Middle frontal gyrus (tissue), 1 donor: ENCODE data around the gene WRAP53.

Source experiments
- DNase-seq: peaks from one replicate; pipeline ENCODE4 v3.0.0-alpha.2; 2015; ENCODE audit warnings: low spot score; ENCODE audit errors: extremely low spot score

Gene WRAP53

GRCh38 chr17:7707858-7708750, 19.8 kb downstream of the WRAP53 start:
- no peak for DNase-seq

DNA sequence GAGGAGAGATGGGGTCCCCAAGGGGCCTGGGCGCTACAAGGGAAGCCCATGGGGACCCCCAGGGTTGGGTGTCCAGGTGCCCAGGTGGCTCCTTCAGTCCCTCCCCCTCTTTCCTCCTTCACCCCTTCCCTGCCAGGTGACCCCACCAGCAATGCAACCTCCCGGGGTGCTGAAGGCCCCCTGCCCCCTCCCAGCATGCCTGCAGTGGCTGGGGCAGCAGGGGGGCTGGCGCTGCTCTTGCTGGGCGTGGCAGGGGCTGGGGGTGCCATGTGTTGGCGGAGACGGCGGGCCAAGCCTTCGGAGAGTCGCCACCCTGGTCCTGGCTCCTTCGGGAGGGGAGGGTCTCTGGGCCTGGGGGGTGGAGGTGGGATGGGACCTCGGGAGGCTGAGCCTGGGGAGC, 20.8 kb downstream of the WRAP53 start:
- DNase-seq: no peak

DNA sequence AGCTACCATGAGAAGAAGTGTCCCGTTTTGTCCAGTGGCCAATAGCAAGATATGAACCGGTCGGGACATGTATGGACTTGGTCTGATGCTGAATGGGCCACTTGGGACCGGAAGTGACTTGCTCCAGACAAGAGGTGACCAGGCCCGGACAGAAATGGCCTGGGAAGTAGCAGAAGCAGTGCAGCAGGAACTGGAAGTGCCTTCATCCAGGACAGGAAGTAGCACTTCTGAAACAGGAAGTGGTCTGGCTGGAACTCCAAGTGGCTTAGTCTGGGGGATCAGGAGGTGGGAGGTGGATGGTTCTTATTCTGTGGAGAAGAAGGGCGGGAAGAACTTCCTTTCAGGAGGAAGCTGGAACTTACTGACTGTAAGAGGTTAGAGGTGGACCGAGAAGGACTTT, 22.0 kb downstream of the WRAP53 start:
- DNase-seq: no peak

DNA sequence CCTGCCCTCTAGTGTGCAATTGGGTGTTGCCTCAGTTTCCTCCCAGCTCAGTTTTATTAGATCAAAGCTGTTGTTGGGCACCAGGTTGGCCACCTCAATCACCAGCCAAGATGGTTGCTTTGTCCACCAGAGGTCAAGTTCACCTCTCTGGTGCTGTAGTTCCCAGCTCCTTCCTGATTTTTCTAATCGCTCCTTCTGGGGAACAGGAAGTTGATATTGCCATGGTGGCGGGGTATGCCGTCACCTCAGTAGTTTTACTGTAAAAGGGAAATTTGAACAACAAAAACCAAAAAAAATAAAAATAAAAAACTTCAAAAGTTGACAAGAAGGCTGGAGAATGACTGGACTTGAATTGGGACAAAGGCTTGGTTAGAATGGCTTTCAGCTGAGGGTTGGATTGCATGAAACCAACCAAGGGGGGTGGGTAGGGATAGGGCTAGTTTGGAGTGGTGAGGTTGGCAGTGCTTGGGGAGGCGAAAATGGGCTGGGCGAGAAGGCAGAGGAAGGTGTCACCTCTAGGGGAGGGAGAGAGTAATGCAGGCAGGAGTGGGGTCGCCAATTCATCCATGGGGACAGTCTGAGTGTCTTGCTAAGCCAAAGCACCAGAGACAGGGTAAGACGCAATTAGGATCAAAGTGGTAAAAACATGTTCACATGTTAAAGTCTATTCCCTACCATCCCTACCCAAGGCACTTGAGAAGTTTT, 22.9 kb downstream of the WRAP53 start:
- no peak for DNase-seq

GRCh38 chr17:7712111-7712771, 24.0 kb downstream of the WRAP53 start:
- DNase-seq: no peak

- no peak for DNase-seq
Measured at GRCh38 chr17:7713782-7714181, 25.5 kb downstream of the WRAP53 start.

DNA sequence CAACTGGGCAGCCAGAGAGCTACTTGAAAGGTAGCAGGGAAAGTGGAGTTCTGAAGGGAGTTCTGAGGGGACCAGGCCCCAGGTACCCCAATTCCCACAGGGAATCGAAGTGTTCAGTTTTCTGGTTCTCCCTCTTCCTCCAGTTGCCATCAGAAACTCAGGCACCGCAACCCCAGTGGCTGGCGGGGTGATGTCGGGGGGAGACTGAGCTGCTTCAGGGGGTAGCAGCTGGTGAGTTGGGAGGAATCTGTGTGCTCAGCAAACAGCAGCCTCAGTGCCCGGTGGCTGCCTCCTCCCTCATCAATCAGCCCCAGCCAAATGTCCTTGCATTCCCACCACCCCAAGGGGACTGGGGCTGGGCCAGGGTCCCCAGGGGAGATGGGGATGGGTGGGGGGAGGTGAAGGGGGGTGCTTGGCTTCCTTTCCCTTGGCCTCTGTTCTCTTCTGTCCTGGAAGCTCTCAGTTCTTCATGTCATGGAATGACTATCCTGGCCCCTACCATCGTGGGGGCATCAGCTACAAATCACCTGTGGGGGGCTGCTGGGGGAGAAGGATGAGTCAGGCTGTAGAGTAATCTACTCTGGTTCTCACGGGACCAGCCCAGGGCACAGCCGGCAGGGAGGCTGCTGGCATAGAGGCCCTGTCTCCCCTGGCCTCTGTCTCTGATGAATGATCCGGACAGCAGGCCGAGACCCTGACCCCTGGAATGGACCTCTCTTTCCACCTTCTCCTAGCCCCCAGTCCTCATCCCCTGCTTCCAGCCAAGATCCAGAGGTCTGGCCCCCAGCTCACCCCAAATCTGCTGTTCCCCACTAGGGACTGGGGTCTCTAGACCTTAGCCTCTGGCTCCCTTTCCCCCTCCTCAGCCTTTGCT, 26.7 kb downstream of the WRAP53 start:
- DNase-seq: no peak

- DNase-seq: no peak
Measured at GRCh38 chr17:7715936-7716886, 27.9 kb downstream of the WRAP53 start.

- peak; percentile 56 for DNase-seq
Measured at GRCh38 chr17:7716901-7717755, 28.9 kb downstream of the WRAP53 start, which contains the start of gene DNAH2. Gene DNAH2, plus strand, starts transcription at chr17:7717744. Its CDS starts 1,991 bp downstream, at chr17:7719735.

DNA sequence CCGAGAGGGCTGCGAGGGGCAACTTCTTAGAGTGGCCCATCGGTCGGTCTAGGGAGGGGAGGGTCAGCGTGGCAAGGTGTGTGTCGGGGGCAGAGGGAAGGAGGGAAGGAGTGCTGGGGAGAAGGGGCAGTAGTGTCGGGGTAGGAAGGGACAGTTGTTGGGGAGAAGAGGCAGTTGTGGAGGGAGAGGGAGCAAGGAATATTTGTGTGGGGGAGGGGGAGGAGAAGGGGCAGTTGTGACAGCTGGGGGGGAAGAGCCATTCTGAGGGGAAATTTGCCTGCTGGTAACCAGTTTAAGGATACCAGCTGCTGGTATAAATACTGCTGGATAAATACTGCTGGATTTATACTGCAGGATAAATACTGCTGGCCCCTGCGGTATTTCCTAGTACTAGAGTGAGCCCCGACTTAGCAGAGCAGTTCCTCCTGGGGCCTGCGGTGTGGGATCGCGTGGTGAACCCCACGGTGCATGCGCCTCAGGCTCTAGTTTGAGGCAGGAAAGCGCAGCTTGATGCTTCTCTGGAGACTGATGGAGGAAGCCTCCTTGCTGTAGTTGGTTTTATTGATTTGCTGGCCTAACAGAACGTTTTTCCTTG, 29.6 kb downstream of the WRAP53 start:
- DNase-seq: no peak

DNA sequence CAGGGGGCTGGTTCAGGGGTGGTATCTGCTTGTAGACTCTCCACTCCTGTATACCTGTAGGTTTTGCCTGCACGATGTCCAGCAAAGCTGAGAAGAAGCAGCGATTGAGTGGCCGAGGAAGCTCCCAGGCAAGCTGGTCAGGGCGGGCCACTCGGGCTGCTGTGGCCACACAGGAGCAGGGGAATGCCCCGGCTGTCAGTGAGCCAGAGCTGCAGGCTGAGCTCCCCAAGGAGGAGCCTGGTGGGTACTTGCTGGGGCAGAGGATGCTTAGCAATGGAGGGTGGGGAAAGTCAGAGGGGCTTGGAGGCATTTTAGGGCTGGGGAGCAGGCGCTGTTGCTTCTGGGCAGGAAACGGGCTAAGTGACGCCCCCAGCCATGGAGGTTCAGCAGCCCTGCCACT, 31.4 kb downstream of the WRAP53 start:
- no peak for DNase-seq

- no peak for DNase-seq
Measured at GRCh38 chr17:7720125-7720524, 31.8 kb downstream of the WRAP53 start.

- no peak for DNase-seq
Measured at GRCh38 chr17:7721612-7722011, 33.3 kb downstream of the WRAP53 start.

- no peak for DNase-seq
Measured at GRCh38 chr17:7727886-7728285, 39.6 kb downstream of the WRAP53 start.

- no peak for DNase-seq
Measured at GRCh38 chr17:7729816-7730215, 41.5 kb downstream of the WRAP53 start.

DNA sequence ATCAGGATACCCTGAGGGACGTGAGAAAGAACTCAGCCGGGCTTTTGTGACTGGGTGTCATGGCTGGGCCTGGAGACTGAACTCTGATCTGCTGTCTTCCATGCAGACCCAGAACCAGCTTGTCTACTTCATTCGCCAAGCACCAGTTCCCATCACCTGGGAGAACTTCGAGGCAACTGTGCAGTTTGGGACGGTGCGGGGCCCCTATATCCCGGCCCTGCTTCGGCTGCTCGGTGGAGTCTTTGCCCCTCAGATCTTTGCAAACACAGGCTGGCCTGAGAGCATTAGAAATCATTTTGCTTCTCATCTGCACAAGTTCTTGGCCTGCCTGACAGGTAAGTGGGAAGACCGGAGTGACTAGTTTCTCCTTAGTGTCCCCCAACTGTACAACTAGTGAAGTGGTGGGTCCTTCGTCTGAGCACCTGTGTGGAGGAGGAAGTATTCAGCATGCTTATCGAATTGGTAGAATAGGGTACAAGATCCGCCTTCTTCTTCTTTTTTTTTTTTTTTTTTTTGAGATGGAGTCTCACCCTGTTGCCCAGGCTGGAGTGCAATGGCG, 44.8 kb downstream of the WRAP53 start:
- no peak for DNase-seq

DNA sequence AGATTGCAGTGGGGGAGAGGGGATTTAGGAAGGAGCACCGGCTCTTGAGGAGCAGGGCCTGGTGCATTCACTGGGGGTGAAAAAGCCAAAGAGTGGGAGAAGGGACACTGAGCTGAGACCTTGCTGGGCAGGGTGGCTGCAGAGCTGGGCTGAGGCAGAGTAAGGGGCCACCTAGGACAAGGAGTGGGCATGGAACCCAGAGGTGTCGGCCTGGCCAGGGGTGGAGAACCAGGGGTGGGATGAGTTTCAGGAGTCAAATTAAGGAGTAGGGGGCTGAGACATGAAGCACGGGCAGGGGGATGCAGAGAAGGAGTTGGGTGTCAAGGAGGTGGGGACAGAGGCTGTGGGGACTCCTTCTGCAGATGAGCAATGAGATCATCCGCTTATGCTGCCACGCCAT, 49.3 kb downstream of the WRAP53 start:
- DNase-seq: no peak

GRCh38 chr17:7739746-7740145, 51.5 kb downstream of the WRAP53 start:
- no peak for DNase-seq
